GM19467 (cell line): ENCODE results near the gene NR2C2AP.

ENCODE experiments used
- ATAC-seq: cut with Tn5 transposase; IDR thresholded peaks from one replicate; pipeline ENCODE4 v1.9.1; 2021; ENCODE audit warnings: mild to moderate bottlenecking, moderate library complexity; ENCODE audit not compliant: unreplicated experiment

The NR2C2AP gene

DNA sequence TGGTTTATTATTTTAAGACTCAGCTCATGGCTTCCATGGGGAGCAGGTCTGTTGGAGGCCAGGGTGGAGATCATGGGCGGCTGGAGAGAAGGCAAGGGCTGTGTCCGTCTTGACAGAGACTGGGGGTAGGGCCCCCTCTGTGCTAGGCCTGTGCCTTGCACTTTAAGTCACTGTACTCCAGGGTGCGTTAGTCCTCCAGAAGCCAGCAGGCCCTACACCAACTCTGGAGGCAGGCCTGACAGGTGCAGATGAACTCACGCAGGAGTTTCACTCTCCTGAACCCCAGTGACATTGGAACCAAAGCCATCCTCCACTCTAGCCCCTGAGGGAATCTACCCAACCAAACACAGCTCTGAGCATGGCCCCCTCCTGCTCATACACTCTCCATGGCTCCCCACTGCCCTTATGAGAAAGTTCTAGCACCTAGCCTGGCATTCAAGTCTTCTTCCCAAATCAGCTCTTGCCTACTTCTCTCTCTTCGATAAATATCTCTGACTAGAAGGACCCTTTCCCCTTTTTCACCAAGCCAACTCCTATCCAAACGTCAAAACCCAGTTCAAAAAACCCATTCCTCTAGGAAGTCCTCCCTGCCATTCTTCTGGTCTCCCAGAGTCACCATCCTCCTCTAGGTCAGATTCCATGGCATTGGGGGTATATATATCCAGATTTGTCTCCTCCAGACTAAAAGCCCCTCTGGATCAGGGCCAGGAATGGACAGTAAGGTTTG, 48.3 kb downstream of the NR2C2AP start:
- no peak for ATAC-seq

DNA sequence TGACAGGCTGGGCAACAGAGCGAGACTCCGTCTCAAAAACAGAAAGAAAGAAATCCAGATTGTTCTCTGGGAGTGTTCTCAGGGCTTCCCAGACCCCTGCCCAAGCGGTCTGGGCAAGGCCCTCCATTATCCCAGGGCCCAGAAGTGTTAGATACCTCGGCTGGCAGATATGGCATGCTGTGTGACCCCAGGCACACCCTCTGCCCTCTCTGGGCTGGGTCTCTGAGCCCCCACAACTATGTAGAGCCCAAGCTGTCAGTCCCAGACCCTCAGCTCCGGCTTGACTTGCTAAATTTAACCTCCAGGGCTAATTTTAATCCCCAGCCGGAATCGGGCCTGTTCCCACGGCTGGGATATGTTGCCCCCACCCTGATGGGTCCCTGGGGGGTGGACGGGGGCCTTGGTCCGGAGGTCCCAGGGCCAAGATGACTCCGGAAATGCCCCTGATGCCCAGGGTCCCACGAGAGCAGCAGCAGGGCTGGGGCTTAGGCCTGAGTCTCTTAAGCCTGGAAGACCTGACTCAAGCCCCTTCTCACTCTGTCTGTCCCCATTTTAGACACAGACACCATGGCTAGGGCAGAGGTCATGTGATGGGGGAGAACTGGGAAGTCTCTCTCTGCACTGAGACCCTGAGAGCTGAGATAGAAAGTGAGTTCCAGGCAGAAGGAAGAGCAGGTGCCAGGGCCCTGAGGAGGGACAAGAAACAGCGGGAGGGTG, 50.4 kb downstream of the NR2C2AP start:
- ATAC-seq = no peak

DNA sequence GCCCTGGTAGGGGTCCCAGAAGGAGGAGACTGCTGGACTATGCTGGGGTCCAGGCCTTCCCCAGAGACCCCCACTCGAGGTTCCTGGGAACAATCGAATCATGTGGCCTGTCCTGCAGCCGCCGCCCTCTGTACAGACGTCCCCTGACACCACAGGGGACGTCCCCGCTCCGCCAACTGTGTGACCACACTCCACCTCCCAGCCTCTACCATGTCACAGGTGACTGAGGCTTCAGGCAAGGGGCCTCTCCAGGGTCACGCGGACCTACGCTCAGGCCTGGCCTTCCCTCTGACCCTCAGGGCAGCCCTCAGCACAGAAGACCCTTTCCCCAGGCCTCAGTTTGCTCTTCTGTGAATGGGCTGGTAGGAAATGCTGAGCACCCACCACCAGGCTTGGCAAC, 51.8 kb downstream of the NR2C2AP start:
- ATAC-seq = no peak
